ENCODE data around the gene SZT2. TPM values are rescaled to one million over a fixed set of nuclear protein-coding genes. Genes with fewer than 3 reads are reported as not detected.

Gene SZT2
- total RNA-seq, 1 experiment from 2014 or later = 27.9 TPM

DNA sequence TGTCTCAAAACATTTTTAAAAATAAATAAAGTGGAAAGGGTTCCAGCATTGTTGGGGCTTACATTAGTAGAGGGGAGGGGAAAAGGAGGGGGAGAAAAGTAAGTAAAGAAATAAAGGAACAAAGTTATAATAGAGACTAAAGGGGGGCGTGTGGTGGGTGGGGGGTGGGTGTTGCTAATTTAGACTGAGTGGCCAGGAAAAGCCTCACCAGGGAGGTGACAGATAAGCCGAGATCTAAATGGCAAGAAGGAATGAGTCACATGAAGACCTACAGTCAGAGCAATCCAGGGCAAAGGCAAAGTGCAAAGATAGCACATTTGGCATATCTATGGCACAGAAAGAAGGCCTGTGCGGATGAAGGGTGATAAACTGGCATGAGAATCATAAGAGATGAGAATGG, 44.6 kb upstream of the SZT2 start:
- no TSS peak for BruUV-seq (replicated peaks)
- TF ChIP-seq EZH2 (IDR thresholded peaks at IDR 0.05; ENCODE audit: borderline replicate concordance, low read depth, low read length, poor library complexity, severe bottlenecking) = no peak
- TF ChIP-seq, protein P1, sequence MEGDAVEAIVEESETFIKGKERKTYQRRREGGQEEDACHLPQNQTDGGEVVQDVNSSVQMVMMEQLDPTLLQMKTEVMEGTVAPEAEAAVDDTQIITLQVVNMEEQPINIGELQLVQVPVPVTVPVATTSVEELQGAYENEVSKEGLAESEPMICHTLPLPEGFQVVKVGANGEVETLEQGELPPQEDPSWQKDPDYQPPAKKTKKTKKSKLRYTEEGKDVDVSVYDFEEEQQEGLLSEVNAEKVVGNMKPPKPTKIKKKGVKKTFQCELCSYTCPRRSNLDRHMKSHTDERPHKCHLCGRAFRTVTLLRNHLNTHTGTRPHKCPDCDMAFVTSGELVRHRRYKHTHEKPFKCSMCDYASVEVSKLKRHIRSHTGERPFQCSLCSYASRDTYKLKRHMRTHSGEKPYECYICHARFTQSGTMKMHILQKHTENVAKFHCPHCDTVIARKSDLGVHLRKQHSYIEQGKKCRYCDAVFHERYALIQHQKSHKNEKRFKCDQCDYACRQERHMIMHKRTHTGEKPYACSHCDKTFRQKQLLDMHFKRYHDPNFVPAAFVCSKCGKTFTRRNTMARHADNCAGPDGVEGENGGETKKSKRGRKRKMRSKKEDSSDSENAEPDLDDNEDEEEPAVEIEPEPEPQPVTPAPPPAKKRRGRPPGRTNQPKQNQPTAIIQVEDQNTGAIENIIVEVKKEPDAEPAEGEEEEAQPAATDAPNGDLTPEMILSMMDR (conservative IDR thresholded peaks at IDR 0.05; ENCODE audit: low read depth, low read length) = no peak
- Histone ChIP-seq H3K36me3 (ENCODE audit: insufficient read depth, low read length, poor library complexity, severe bottlenecking) (no peaks in the 10 kb centered on the region), H3K27ac (ENCODE audit: low read depth, low read length, poor library complexity, severe bottlenecking) (no peak overlapping the region), H3K4me3 (ENCODE audit: low read depth, low read length, poor library complexity, severe bottlenecking) (no peak overlapping the region), H3K4me1 (ENCODE audit: insufficient read depth, low read length, poor library complexity, severe bottlenecking) (peaks cover 8% of the 10 kb centered on the region), H3K9me3 (ENCODE audit: low read depth, low read length, poor library complexity, severe bottlenecking) (no peaks in the 10 kb centered on the region), H3K27me3 (replicated peaks; ENCODE audit: insufficient read depth, low read depth, low read length, poor library complexity) (no peaks in the 10 kb centered on the region)
- ChIA-PET POLR2A (ENCODE audit: low non-redundant PET) (no interaction called here), CTCF (no interaction called here)
- no peak for DNase-seq (ENCODE audit: low spot score)
- intact Hi-C loops (cut with micrococcal nuclease; ENCODE audit: unreplicated experiment) = no loop called here

DNA sequence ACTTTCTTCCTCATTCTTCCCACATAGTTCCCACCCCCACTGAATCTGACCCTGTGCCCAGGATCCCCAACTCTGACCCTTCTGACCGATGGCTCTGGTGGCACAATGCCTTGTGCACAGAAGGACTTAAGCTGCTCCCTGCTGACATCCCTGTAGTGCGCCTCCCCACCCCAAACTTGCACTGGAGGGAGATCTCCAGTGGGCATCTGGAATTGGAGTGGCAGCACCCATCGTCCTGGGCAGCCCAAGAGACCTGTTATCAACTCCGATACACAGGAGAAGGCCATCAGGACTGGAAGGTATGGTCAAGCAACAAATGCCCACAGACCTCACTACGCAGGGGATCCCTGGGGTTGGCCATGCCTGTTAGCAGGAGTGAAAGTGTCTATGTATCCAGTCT, 43.1 kb upstream of the SZT2 start:
- H3K4me1 ChIP-seq (ENCODE audit: insufficient read depth, low read length, poor library complexity, severe bottlenecking) = peaks cover 8% of the 10 kb centered on the region
- intact Hi-C loops (cut with micrococcal nuclease; ENCODE audit: unreplicated experiment) = no loop called here
- H3K27ac ChIP-seq (ENCODE audit: low read depth, low read length, poor library complexity, severe bottlenecking) = no peak overlapping the region
- no peak for TF ChIP-seq EZH2 (IDR thresholded peaks at IDR 0.05; ENCODE audit: borderline replicate concordance, low read depth, low read length, poor library complexity, severe bottlenecking)
- TF ChIP-seq, protein P1 (conservative IDR thresholded peaks at IDR 0.05; ENCODE audit: low read depth, low read length) = no peak
- BruUV-seq (replicated peaks) = no TSS peak
- ChIA-PET POLR2A (ENCODE audit: low non-redundant PET) (no interaction called here), CTCF (no interaction called here)
- H3K27me3 ChIP-seq (replicated peaks; ENCODE audit: insufficient read depth, low read depth, low read length, poor library complexity) = no peaks in the 10 kb centered on the region
- no peaks in the 10 kb centered on the region for H3K9me3 ChIP-seq (ENCODE audit: low read depth, low read length, poor library complexity, severe bottlenecking)
- H3K4me3 ChIP-seq (ENCODE audit: low read depth, low read length, poor library complexity, severe bottlenecking) = no peak overlapping the region
- H3K36me3 ChIP-seq (ENCODE audit: insufficient read depth, low read length, poor library complexity, severe bottlenecking) = no peaks in the 10 kb centered on the region
- no peak for DNase-seq (ENCODE audit: low spot score)

DNA sequence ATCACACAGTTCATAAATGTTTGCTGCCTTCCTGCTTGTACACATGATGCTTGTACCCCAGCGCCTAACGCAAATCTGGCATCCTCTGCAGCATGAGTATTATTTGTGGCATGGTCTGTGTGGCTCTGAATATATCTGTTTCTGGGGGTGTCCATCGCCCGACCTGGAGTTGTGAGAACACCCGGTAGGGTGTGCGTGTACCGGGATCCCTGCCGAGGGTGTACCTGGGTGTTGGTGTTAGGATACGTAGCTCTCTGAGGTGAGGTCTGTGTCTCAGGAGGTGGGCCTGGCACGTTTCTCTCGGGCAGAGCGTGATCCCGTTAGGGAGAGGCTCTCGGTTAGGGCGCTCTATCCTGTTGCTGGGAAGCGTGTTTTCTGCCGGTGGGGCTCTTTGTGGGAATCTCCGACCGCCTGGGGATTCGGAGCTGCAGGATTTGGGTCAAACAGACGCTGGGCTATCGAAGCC, 41.3 kb upstream of the SZT2 start:
- H3K4me3 ChIP-seq (ENCODE audit: low read depth, low read length, poor library complexity, severe bottlenecking) = peak overlapping the region; percentile 52
- no peaks in the 10 kb centered on the region for H3K36me3 ChIP-seq (ENCODE audit: insufficient read depth, low read length, poor library complexity, severe bottlenecking)
- ChIA-PET POLR2A (ENCODE audit: low non-redundant PET) (no interaction called here), CTCF (no interaction called here)
- DNase-seq (ENCODE audit: low spot score) = no peak
- H3K27me3 ChIP-seq (replicated peaks; ENCODE audit: insufficient read depth, low read depth, low read length, poor library complexity) = no peaks in the 10 kb centered on the region
- TF ChIP-seq EZH2 (IDR thresholded peaks at IDR 0.05; ENCODE audit: borderline replicate concordance, low read depth, low read length, poor library complexity, severe bottlenecking) = no peak
- TF ChIP-seq, protein P1 (conservative IDR thresholded peaks at IDR 0.05; ENCODE audit: low read depth, low read length) = no peak
- intact Hi-C loops (cut with micrococcal nuclease; ENCODE audit: unreplicated experiment) = no loop called here
- peaks cover 8% of the 10 kb centered on the region for H3K4me1 ChIP-seq (ENCODE audit: insufficient read depth, low read length, poor library complexity, severe bottlenecking)
- peak overlapping the region; percentile 62 for H3K27ac ChIP-seq (ENCODE audit: low read depth, low read length, poor library complexity, severe bottlenecking)
- H3K9me3 ChIP-seq (ENCODE audit: low read depth, low read length, poor library complexity, severe bottlenecking) = no peaks in the 10 kb centered on the region
- no TSS peak for BruUV-seq (replicated peaks)
